Measurements from ENCODE around the gene UHRF1.
A peak's percentile ranks its signal among the peaks of the same experiment; 100 is the strongest.
"Not testable (repeated sequence)": the region's sequence is repeated elsewhere in the genome, so short reads cannot be mapped to it uniquely, and the experiment has no call there.

Gene UHRF1

DNA sequence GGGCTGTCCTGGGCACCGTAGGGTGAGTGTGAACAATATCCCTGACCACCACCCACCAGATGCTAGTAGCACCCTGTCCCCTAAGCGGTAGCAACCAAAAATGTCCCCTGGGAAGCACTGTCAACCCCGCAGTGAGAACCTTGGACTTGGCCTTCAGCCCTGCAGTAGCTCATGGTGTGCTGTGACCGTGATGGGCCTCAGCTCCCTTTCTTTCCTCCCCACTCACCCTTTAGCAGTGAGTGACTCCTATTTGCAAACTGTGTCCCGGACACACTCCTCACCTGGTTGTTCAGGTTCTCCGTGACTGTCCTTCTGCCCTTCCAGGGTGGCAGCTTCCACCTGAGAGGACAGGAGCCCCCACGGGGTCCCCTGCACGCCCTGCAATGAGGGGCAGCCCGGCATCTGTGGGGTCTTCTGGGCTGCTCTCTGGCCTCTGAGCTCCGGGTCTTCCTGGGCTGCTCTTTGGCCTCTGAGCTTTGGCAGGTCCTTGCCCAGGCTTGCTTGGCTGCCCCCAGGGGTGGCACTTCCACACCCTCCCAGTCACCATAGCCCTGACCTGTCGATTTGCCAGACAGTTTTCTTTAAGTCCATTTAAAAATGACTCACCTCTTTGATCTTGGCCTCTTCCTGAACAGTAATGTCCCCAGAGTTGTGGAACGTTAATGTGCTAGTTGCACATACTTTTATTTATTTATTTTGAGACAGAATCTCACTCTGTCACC is 63.4 kb downstream of the UHRF1 start:
- DNase-seq: no peak

DNA sequence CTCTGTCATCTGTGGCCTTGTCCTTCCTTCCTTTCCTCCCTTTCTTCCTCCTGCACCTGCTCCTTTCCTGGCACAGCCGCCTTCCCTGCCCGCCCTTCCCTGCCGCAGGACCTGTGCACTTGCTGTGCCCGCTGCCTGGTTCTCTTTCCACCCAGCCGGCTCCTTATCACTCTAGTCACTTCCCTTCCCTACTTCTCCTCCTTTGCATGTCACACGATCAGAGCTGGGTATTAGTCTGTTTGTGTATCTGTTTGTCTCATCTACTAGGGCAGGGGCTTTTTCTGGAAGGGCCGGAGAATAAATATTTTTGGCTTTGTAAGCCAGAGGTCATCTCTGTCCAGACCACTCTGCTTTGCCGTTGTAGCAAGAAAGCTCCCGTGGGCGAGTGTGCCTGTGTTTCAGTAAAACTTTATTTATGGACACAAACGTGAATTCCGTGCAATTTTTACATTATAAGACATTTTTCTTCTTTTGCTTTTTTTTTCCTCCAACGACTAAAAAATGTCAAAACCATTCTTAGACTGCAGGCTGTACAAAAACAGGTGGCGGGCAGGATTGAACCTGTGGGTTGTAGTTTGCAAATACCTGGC is 65.7 kb downstream of the UHRF1 start:
- DNase-seq: no peak

DNA sequence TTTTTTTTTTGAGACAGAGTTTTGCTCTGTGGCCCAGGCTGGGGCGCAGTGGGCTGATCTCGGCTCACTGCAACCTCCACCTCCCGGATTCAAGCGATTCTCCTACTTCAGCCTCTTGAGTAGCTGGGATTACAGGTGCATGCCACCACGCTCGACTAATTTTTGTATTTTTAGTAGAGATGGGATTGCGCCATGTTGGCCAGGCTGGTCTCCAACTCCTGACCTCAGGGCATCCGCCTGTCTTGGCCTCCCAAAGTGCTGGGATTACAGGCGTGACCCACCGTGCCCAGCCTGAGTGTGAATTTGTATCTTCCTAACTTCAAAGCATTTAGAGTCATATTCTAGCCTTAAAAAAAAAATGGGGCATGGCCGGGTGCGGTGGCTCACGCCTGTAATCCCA is 66.3 kb downstream of the UHRF1 start:
- not testable (repeated sequence) for DNase-seq

- peak; percentile 61 for DNase-seq
Measured at GRCh38 chr19:4976401-4977298, 67.3 kb downstream of the UHRF1 start.

- peak; percentile 43 for DNase-seq
Measured at GRCh38 chr19:4977299-4978174, 68.2 kb downstream of the UHRF1 start.

DNA sequence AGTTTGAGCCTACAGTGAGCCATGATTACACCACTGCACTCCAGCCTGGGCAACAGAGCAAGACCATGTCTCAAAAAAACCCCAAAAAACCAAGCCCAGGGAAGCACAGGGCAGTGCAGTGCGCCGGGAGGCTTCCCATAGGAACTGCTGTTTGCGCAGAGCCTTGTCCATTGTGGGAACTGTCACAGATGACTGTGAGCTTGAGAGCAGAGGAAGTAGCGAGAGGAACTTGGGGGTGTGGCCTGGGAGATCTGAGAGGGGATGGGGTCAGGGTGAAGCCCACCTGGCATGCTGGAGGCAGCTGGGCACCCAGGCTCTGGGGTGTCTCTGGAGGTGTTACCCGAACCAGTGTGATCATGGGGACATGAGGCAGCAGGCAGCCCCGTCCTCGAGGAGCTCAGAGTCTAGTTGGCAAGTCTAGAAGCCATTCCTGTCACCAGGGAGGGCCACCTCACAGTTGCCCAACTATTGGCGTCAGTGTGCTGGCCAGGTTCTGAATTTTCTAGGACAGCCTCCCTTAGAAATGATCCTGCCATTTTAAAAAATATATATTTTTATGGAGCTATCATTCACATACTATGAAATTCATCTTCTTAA is 70.0 kb downstream of the UHRF1 start:
- DNase-seq: no peak

GRCh38 chr19:4980067-4980466 is 70.8 kb downstream of the UHRF1 start:
- DNase-seq: no peak

- no peak for DNase-seq
Measured at GRCh38 chr19:4980838-4981680, 71.8 kb downstream of the UHRF1 start.

DNA sequence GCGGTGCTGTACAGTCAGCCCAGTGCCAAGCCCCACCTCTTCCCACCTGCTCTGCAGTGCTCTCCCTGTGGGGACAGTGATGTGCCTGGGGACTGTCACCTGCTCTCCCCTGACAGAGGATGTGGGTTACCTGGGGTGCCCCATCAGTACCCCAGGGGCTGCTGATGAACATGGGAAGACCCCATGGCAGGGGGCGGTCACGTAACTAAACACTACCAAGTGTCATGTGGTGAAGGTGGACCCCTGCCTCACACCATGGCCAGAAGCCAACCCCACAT is 72.3 kb downstream of the UHRF1 start:
- peak; percentile 72 for DNase-seq

GRCh38 chr19:4983346-4984105 is 74.2 kb downstream of the UHRF1 start:
- no peak for DNase-seq

GRCh38 chr19:4984106-4984380 is 74.7 kb downstream of the UHRF1 start:
- no peak for DNase-seq

GRCh38 chr19:4984438-4984990 is 75.2 kb downstream of the UHRF1 start:
- DNase-seq: peak; percentile 85

GRCh38 chr19:4985551-4985991 is 76.3 kb downstream of the UHRF1 start:
- DNase-seq: no peak

- no peak for DNase-seq
Measured at GRCh38 chr19:4986056-4986455, 76.8 kb downstream of the UHRF1 start.

DNA sequence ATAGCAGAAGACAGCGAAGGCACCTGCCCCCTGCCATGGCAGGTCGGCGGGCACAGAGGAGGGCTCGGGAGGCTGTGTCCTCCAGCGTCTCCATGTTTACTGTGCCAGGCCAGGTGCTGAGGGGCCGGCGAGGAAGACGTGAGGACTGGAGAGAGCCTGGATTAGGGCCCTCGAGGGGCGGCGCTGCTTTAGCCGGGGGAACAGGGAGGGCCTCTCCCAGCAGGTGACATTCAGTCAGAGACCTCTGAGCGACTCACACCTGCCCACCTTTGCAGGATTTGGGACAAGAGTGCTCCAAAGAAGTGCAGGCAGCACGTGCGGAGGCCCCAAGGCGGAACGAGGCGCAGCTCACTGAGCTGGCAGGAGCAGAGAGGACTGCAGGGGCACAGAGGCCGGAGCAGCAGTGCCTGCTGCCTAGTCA is 77.2 kb downstream of the UHRF1 start:
- peak; percentile 79 for DNase-seq

DNA sequence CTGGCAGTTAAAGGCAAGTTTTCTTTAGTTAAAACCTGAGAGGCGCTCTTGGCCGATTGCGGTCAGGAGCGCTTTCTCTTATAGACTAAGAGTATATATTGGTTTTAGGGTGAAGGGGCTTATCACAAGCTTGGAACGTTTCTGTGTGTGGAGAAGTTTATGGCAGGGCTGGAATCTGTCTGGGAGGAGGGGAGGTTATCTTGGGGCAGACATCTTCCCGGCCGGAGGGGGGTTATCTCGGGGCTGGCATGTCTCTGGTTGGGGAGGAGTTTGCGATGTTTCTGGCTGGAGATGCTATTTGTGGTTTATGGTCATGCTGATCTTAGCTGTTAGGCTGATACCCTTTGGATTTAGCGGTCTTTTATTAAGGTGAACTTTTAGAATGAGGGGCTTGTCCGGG is 78.0 kb downstream of the UHRF1 start:
- DNase-seq: no peak

- DNase-seq: no peak
Measured at GRCh38 chr19:4987692-4988370, 78.5 kb downstream of the UHRF1 start.

GRCh38 chr19:4988770-4989251 is 79.5 kb downstream of the UHRF1 start:
- DNase-seq: peak; percentile 18

- no peak for DNase-seq
Measured at GRCh38 chr19:4990306-4990705, 81.0 kb downstream of the UHRF1 start.

DNA sequence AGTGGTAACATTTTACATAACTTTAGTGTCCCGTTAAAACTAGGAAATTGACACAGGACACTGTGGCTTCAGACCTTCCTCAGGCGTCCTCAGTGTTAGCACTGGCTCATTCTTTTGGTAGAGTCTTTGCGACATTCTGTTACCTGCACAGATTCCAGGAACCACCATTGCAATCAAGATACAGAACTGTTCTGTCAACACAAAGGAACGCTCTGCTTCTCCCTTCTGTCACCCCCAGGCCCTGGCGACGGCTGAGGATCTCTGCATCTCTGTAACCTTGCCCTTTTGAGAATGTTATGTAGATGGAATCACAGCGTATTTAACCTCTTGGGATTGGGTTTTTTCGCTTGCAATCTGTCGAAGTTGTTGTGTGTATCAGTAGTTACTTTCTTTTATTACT is 82.2 kb downstream of the UHRF1 start:
- no peak for DNase-seq
